GM12865 (cell line): ENCODE data around the gene CADM2.

Source experiments
- DNase-seq: peaks from one replicate; pipeline ENCODE4 v3.0.0; 2010; ENCODE audit warnings: low read depth
- H3K4me3 ChIP-seq: 2 replicates; pipeline ENCODE4 v1.5.1; 2011; ENCODE audit warnings: mild to moderate bottlenecking, low read depth, low read length, control low read depth
- TF ChIP-seq, protein P1 (sequence below): IDR thresholded peaks from 2 replicates; pipeline ENCODE4 v1.5.1; 2011; ENCODE audit warnings: low read length, control low read depth, low read depth, inconsistent platforms; ENCODE audit not compliant: insufficient read depth; ENCODE audit errors: missing control alignments

CADM2 gene

DNA sequence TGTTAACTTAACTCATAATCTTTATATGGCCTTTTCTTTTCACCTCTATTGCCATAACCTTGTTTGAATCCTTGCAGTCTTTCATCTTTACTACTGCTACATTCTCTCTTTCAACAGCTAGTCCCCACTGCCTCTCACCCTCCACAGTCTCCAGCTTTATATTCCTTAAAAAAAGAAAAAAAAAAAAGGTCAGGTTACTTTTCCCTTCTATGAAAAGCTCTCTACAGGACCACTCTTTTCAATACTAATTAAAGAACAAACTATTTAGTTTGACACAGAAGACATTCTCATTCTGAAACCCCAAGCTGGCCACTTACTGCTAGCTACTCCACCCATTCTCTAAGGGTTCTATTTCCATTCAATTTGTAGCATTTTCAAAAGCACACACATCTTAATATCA, 25.6 kb downstream of the CADM2 start:
- DNase-seq, result no peak
- H3K4me3 ChIP-seq, result no peak overlapping the region
- TF ChIP-seq, protein P1, sequence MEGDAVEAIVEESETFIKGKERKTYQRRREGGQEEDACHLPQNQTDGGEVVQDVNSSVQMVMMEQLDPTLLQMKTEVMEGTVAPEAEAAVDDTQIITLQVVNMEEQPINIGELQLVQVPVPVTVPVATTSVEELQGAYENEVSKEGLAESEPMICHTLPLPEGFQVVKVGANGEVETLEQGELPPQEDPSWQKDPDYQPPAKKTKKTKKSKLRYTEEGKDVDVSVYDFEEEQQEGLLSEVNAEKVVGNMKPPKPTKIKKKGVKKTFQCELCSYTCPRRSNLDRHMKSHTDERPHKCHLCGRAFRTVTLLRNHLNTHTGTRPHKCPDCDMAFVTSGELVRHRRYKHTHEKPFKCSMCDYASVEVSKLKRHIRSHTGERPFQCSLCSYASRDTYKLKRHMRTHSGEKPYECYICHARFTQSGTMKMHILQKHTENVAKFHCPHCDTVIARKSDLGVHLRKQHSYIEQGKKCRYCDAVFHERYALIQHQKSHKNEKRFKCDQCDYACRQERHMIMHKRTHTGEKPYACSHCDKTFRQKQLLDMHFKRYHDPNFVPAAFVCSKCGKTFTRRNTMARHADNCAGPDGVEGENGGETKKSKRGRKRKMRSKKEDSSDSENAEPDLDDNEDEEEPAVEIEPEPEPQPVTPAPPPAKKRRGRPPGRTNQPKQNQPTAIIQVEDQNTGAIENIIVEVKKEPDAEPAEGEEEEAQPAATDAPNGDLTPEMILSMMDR, result no peak

DNA sequence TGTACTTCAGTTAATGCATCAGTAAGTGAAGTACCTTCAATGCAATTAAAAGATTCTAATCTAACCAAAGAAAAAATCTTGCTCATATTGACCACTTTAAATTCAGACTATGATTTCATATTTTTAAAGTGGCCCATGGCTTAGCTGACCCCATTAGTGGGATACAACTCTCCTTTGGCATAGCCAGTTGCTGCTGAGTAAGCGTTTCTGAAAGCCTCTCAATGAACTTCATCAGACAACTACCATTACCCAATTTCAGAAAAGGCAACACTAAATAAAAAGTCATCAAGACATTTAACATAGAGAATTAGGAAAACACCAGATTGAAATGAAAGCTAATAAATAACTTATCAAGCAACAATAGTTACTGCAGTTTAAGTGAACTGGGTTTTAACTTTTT, 27.0 kb downstream of the CADM2 start:
- H3K4me3 ChIP-seq, result no peak overlapping the region
- TF ChIP-seq, protein P1, result no peak
- DNase-seq, result no peak

DNA sequence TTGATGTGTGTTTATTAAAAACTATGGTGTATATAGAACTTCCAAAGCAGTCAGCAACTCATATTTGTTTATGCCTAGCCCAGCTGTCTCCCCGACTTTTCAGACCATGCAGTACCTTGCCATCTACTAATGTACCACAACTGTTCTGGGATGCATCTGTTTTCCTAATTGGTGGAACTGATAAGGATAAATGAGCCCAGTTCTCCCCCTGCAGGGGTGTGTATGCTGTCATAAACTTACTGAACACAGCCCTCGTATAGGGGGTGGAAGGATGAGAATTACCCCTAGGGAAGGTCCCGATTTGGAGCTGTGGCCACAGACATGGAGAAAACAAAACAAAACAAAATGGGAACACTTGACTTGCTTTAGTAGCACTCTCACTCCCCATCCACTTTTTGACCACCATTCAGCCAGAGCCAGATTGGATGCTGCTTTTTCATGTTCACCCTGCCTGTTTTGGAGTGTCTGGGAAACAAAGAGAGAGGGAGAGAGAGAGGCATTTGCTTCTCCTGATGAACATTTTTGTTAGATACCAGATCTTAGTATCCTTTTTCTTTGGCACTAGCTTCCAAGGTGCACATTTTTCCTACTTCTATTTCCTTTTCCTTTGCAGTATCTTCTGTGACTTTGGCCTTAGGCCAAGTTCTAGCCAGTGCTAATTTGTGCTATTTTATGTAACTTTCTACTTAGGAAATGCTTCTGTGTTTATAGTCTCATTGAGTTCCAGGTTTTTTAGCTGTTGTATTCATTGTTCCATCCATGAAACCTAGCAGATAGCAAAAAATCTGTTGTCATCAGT, 29.1 kb downstream of the CADM2 start:
- DNase-seq, result no peak
- no peak overlapping the region for H3K4me3 ChIP-seq
- TF ChIP-seq, protein P1, result no peak

DNA sequence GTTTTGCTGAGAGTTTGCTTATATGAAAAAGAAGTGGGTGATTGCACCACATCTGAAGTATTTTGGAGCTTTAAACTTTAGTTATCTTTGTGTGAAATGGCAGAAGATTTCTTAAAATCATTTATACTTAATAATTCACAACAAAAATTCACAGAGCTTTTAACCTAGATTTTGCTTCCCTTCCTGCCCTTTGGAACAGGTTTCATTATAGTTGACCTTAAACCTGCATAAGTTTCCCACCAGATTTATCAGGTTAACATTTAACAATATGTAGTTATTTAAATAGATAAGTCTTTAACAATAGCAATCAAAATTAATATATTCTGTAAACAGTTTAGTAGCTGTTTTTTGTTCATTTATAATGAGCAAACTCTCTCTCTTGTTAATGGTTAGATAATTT, 30.3 kb downstream of the CADM2 start:
- TF ChIP-seq, protein P1, result no peak
- H3K4me3 ChIP-seq, result no peak overlapping the region

DNA sequence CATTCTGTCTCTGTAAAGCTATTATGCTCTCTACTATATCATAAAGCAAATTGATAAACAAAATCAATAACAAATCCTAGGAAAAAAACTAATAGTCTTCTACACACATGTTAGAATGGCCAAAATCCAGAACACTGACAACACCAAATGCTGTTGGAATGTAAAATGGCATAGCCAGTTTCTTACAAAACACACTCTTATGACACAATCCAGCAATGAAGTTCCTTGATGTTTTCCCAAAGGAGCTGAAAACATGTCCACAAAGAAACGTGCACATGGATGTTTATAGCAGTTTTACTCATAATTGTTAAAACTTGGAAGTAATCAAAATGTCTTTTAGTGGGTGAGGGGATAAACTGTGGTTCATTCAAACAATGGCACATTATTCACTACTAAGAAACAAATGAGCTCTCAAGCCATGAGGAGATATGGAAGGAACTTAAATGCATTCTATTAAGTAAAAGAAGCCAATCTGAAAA, 32.7 kb downstream of the CADM2 start:
- TF ChIP-seq, protein P1, result no peak
- no peak for DNase-seq

More for the DNA sequence above, 30.3 kb downstream of the CADM2 start:
- DNase-seq, result no peak

DNA sequence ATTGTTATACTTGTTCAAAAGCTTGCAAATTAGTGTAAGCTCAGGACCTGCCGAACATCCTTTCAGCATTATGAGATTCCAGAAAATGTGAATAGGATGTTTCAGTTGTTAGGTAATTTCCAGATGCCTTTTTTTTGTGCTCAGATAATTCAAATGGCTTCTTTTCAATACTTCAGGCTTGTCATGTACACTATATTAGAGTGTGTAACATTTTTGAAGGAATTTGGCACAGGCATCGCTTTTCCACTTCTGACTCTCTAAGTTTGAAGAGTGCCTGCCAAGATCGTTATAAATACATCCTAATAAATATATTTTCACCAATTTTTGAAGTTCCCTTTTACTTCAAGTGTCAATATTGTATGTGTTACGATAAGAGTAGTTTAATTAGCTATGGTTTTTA, 35.2 kb downstream of the CADM2 start:
- TF ChIP-seq, protein P1, result no peak
- DNase-seq, result no peak
- H3K4me3 ChIP-seq, result no peak overlapping the region

More for the DNA sequence above, 32.7 kb downstream of the CADM2 start:
- H3K4me3 ChIP-seq, result no peak overlapping the region
